ENCODE results near the gene FBXL16. TPM values are rescaled to one million over a fixed set of nuclear protein-coding genes. Genes with fewer than 3 reads are reported as not detected.

Gene FBXL16
- total RNA-seq, 1 experiment from 2014 or later: 1.3 TPM

DNA sequence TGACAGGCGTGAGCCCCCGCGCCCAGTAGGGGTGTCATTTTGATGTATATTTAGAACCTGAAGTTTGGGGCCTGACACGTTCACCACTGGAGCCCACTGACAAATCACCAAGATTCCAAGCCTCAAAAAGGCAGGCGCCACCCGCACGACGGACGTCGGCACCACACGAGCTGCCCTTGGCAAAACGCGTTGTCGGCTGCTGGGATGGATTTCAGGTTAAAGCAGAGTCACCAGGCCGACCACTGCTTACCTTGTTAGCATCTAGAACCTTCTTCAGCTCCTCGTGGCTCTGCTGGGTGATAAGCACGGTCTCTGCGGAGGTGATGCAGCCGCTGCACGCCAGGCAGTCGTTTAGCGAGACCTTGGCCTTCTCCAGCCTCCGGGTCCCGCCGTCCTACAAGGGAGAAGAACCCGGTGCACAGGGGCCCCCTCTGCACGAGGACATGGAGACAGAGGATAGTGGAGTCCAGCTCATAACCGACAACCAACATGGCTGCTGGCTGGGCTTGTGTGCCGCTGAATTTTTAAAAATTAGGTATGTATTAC is 31.4 kb upstream of the FBXL16 start:
- intact Hi-C loops (cut with micrococcal nuclease; ENCODE audit: unreplicated experiment): no loop called here
- H3K4me1 Mint-ChIP-seq (ENCODE audit: low read depth, unreplicated experiment): no peaks in the 10 kb centered on the region
- no peaks in the 10 kb centered on the region for H3K9me3 Mint-ChIP-seq (ENCODE audit: low read depth, unreplicated experiment)
- H3K36me3 Mint-ChIP-seq (ENCODE audit: insufficient read depth, unreplicated experiment): peaks cover 76% of the 10 kb centered on the region
- BruUV-seq (replicated peaks): no TSS peak
- no peak for DNase-seq
- H3K4me3 Mint-ChIP-seq (ENCODE audit: low read depth, unreplicated experiment): no peak overlapping the region
- H3K27ac Mint-ChIP-seq (ENCODE audit: unreplicated experiment): no peak overlapping the region
- no peaks in the 10 kb centered on the region for H3K27me3 Mint-ChIP-seq (ENCODE audit: unreplicated experiment)
- CTCF ChIA-PET: interaction anchor here (0.6 to 1.5 kb wide), 2 partner anchors 15 to 24 kb away, joined by 4 read pairs; no protein-coding TSS in a partner anchor
- TF ChIP-seq, protein P1, sequence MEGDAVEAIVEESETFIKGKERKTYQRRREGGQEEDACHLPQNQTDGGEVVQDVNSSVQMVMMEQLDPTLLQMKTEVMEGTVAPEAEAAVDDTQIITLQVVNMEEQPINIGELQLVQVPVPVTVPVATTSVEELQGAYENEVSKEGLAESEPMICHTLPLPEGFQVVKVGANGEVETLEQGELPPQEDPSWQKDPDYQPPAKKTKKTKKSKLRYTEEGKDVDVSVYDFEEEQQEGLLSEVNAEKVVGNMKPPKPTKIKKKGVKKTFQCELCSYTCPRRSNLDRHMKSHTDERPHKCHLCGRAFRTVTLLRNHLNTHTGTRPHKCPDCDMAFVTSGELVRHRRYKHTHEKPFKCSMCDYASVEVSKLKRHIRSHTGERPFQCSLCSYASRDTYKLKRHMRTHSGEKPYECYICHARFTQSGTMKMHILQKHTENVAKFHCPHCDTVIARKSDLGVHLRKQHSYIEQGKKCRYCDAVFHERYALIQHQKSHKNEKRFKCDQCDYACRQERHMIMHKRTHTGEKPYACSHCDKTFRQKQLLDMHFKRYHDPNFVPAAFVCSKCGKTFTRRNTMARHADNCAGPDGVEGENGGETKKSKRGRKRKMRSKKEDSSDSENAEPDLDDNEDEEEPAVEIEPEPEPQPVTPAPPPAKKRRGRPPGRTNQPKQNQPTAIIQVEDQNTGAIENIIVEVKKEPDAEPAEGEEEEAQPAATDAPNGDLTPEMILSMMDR (IDR thresholded peaks at IDR 0.05; ENCODE audit: unreplicated experiment): no peak

DNA sequence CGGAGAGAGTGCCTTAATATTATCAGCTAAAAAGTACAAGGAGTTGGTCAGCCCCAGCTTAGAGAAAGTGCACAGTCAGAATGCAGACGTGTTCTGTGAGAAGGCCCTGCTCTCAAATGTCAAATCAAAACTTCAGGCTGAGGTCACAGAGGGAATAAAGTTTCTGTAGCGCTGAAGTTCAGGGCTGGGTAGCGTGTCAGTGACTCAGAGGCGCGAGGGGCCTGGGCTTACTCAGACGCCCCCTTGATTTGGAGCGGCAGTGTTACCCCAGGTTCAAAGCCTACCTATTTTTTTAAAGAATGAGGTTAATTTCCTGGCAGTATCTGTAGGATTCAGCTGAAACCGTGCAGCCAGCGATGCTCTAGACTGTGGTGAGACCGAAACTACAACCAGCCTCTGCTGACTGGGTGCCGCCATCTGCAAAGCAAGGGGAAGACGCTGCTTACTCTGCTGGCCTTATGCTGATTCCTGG is 30.4 kb upstream of the FBXL16 start:
- no peak for DNase-seq
- no peaks in the 10 kb centered on the region for H3K9me3 Mint-ChIP-seq (ENCODE audit: low read depth, unreplicated experiment)
- TF ChIP-seq, protein P1 (IDR thresholded peaks at IDR 0.05; ENCODE audit: unreplicated experiment): no peak
- no peaks in the 10 kb centered on the region for H3K27me3 Mint-ChIP-seq (ENCODE audit: unreplicated experiment)
- H3K27ac Mint-ChIP-seq (ENCODE audit: unreplicated experiment): no peak overlapping the region
- peaks cover 67% of the 10 kb centered on the region for H3K36me3 Mint-ChIP-seq (ENCODE audit: insufficient read depth, unreplicated experiment)
- H3K4me1 Mint-ChIP-seq (ENCODE audit: low read depth, unreplicated experiment): no peaks in the 10 kb centered on the region
- no peak overlapping the region for H3K4me3 Mint-ChIP-seq (ENCODE audit: low read depth, unreplicated experiment)
- CTCF ChIA-PET: interaction anchor here (1.2 kb wide), 1 partner anchor 15 kb away, joined by 5 read pairs; the partner anchor contains the start of gene ANTKMT
- BruUV-seq (replicated peaks): no TSS peak
- intact Hi-C loops (cut with micrococcal nuclease; ENCODE audit: unreplicated experiment): no loop called here

DNA sequence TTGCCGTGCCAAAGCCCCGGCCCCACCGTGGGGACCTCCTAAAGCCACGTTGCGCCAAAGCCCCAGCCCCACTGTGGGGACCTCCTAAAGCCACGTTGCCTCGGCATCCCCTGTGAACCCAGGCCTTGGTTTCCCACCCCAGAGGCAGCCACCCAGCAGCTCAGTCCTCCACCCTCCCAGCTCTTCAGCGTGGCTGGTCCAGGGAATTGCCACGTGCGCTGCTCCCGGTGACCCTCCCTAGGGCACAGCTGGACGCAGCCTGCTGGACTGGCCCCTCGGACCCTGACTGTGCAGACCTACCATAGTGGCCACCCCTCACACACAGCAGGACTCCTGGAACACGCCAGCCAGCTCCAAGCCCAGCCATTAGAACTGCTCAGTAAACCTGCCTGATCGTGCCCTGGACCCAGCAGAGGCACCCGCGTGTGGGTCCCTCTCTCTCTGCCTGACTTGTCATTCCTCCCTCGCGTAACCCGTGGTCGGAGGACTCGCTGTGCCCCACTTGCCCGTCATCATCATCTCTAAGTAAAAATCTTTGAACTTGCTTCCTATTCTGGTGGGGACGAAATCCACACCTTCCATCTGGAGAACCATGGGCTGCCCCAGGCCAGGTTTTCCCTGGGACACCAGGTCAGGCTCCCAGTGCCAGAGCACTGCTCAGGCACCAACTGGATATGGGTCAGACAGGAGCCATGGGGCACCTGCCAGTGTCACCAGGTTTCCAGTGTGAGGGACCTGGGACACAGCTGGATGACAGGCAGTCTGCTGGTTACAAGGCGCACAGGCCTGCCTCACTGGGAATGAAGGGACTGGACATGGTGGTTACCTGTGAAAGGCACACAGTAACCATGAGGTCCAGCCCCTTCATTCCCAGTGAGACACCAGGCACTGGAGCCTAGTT is 29.6 kb upstream of the FBXL16 start:
- no peak for DNase-seq
- CTCF ChIA-PET: interaction anchor here (1.2 kb wide), 1 partner anchor 14 kb away, joined by 5 read pairs; the partner anchor contains the start of gene ANTKMT
- intact Hi-C loops (cut with micrococcal nuclease; ENCODE audit: unreplicated experiment): no loop called here
- Mint-ChIP-seq H3K27ac (ENCODE audit: unreplicated experiment) (no peak overlapping the region), H3K4me1 (ENCODE audit: low read depth, unreplicated experiment) (no peaks in the 10 kb centered on the region), H3K27me3 (ENCODE audit: unreplicated experiment) (no peaks in the 10 kb centered on the region), H3K9me3 (ENCODE audit: low read depth, unreplicated experiment) (no peaks in the 10 kb centered on the region), H3K36me3 (ENCODE audit: insufficient read depth, unreplicated experiment) (peaks cover 65% of the 10 kb centered on the region), H3K4me3 (ENCODE audit: low read depth, unreplicated experiment) (no peak overlapping the region)
- TF ChIP-seq, protein P1 (IDR thresholded peaks at IDR 0.05; ENCODE audit: unreplicated experiment): no peak
- no TSS peak for BruUV-seq (replicated peaks)

DNA sequence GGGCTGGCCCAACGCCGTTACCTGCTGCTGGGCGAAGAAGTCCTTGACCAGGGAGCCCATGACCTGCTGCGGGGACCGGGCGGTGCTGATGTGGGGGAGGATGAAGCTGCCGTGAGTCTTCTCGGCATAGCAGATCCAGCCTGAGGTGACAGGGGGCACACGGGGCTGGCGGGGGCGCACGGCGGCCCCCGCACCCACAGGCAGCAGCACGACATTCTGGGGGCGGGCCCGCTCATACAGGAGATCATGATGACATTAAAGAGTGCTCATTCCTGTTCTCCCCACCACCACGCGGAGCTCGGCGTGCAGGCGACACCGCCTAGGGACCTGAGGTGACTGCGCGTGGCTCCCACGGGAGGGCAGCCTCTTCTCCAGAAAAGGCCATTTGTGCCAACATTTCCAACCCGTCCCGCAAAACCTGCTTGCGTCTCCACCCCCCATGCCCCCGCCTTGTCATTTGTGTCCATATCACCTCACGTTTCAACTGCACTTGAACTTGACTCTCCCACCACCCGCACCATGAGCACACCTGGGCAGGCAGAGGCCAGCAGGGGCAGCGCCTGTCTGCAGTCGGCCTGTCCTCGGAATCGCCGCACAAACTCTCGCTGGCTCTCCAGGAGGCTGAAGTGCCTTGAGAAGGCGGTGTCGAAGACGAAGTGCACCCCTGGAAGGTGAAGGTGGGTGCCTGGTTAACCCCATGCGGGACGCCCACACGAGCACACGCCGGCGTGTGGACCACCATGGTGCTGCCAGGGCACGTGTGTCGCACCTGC is 28.8 kb upstream of the FBXL16 start:
- intact Hi-C loops (cut with micrococcal nuclease; ENCODE audit: unreplicated experiment): no loop called here
- CTCF ChIA-PET: no interaction called here
- TF ChIP-seq, protein P1 (IDR thresholded peaks at IDR 0.05; ENCODE audit: unreplicated experiment): no peak
- no peaks in the 10 kb centered on the region for H3K9me3 Mint-ChIP-seq (ENCODE audit: low read depth, unreplicated experiment)
- H3K4me1 Mint-ChIP-seq (ENCODE audit: low read depth, unreplicated experiment): no peaks in the 10 kb centered on the region
- no peak for DNase-seq
- no peak overlapping the region for H3K4me3 Mint-ChIP-seq (ENCODE audit: low read depth, unreplicated experiment)
- peaks cover 63% of the 10 kb centered on the region for H3K36me3 Mint-ChIP-seq (ENCODE audit: insufficient read depth, unreplicated experiment)
- no TSS peak for BruUV-seq (replicated peaks)
- H3K27me3 Mint-ChIP-seq (ENCODE audit: unreplicated experiment): no peaks in the 10 kb centered on the region
- H3K27ac Mint-ChIP-seq (ENCODE audit: unreplicated experiment): no peak overlapping the region

All from Calu3 (cell line).